Activated T-cell treated with anti-CD3 and anti-CD28 coated beads, Interleukin-2, amount 50 U/mL, for 4 hours (primary cell): ENCODE data around the gene TMEM59L. TPM values are rescaled to one million over a fixed set of nuclear protein-coding genes. Genes with fewer than 3 reads are reported as not detected.

Experiments used
- ATAC-seq, 2 donors: fragments of 200-7000 bp; cut with Tn5 transposase; one replicate each; pipeline ENCODE4 v1.10.0; 2021
- DNase-seq: peaks from one replicate; pipeline ENCODE4 v3.0.0-alpha.2; 2020
- H3K27me3 Mint-ChIP-seq: one replicate; pipeline ENCODE4 v1.8.0; 2021; ENCODE audit warnings: low read depth, mixed read lengths
- H3K36me3 Mint-ChIP-seq: one replicate; pipeline ENCODE4 v1.8.0; 2022; ENCODE audit warnings: mixed read lengths; ENCODE audit not compliant: insufficient read depth
- H3K4me1 Mint-ChIP-seq: one replicate; pipeline ENCODE4 v1.8.0; 2021; ENCODE audit warnings: low read depth, mixed read lengths
- H3K4me3 Mint-ChIP-seq: one replicate; pipeline ENCODE4 v1.8.0; 2021; ENCODE audit warnings: mild to moderate bottlenecking, moderate library complexity, mixed read lengths
- H3K9me3 Mint-ChIP-seq: one replicate; pipeline ENCODE4 v1.8.0; 2021; ENCODE audit warnings: mixed read lengths
- total RNA-seq, 3 donors: library from RNA; stranded (reverse); gene quantifications; one replicate each; pipeline ENCODE4 v1.2.1, GENCODE V29; 2021

Gene TMEM59L
- not detected for total RNA-seq

- Mint-ChIP-seq H3K9me3 (no peaks in the 10 kb centered on the region), H3K4me1 (peaks cover 20% of the 10 kb centered on the region), H3K27me3 (peaks cover 74% of the 10 kb centered on the region), H3K4me3 (peak within 1 kb of the TSS; percentile 66), H3K36me3 (no peaks in the 10 kb centered on the region)
- ATAC-seq, result peak; percentile 68 to 71
- peak; percentile 43 for DNase-seq
Observed at GRCh38 chr19:18612772-18613588, at the start of gene TMEM59L. TMEM59L (plus strand) TSS chr19:18612870; CDS start chr19:18612959, 89 bp downstream.

GRCh38 chr19:18566953-18567352, 45.7 kb upstream of the TMEM59L start:
- H3K9me3 Mint-ChIP-seq, result no peaks in the 10 kb centered on the region
- DNase-seq, result no peak
- H3K4me1 Mint-ChIP-seq, result peaks cover 6% of the 10 kb centered on the region
- H3K4me3 Mint-ChIP-seq, result no peak overlapping the region
- no peak for ATAC-seq
- H3K36me3 Mint-ChIP-seq, result peaks cover 28% of the 10 kb centered on the region
- H3K27me3 Mint-ChIP-seq, result no peaks in the 10 kb centered on the region

- Mint-ChIP-seq H3K4me3 (no peak overlapping the region), H3K4me1 (peaks cover 16% of the 10 kb centered on the region), H3K36me3 (peaks cover 31% of the 10 kb centered on the region), H3K27me3 (no peaks in the 10 kb centered on the region), H3K9me3 (no peaks in the 10 kb centered on the region)
- ATAC-seq, result no peak
- no peak for DNase-seq
Observed at GRCh38 chr19:18568367-18568766, 44.3 kb upstream of the TMEM59L start.

GRCh38 chr19:18571564-18572344, 40.9 kb upstream of the TMEM59L start, which contains the start of gene UBA52:
UBA52 (plus strand) TSS chr19:18571857; CDS start chr19:18573301, 1,444 bp downstream.
- ATAC-seq (peak; percentile 93 to 95), DNase-seq (peak; percentile 99)
- Mint-ChIP-seq H3K9me3 (no peaks in the 10 kb centered on the region), H3K36me3 (peaks cover 44% of the 10 kb centered on the region), H3K27me3 (no peaks in the 10 kb centered on the region), H3K4me3 (peak within 1 kb of the TSS; percentile 98), H3K4me1 (peaks cover 25% of the 10 kb centered on the region)

- peak overlapping the region; percentile 6 for H3K4me3 Mint-ChIP-seq
- no peaks in the 10 kb centered on the region for H3K27me3 Mint-ChIP-seq
- no peak for DNase-seq
- no peak for ATAC-seq
- peaks cover 36% of the 10 kb centered on the region for H3K36me3 Mint-ChIP-seq
- H3K9me3 Mint-ChIP-seq, result no peaks in the 10 kb centered on the region
- H3K4me1 Mint-ChIP-seq, result peaks cover 25% of the 10 kb centered on the region
Observed at GRCh38 chr19:18574691-18575291, 37.9 kb upstream of the TMEM59L start.

GRCh38 chr19:18576383-18576782, 36.3 kb upstream of the TMEM59L start:
- peaks cover 22% of the 10 kb centered on the region for H3K4me1 Mint-ChIP-seq

GRCh38 chr19:18577365-18577914, 35.2 kb upstream of the TMEM59L start:
- DNase-seq, result no peak
- Mint-ChIP-seq H3K4me3 (no peak overlapping the region), H3K27me3 (no peaks in the 10 kb centered on the region), H3K36me3 (peaks cover 34% of the 10 kb centered on the region), H3K9me3 (no peaks in the 10 kb centered on the region), H3K4me1 (peaks cover 18% of the 10 kb centered on the region)
- ATAC-seq, result no peak

More at GRCh38 chr19:18576383-18576782, 36.3 kb upstream of the TMEM59L start:
- H3K9me3 Mint-ChIP-seq, result no peaks in the 10 kb centered on the region
- no peak for DNase-seq
- no peak overlapping the region for H3K4me3 Mint-ChIP-seq
- ATAC-seq, result no peak
- H3K27me3 Mint-ChIP-seq, result no peaks in the 10 kb centered on the region
- H3K36me3 Mint-ChIP-seq, result peaks cover 34% of the 10 kb centered on the region

GRCh38 chr19:18580311-18580710, 32.4 kb upstream of the TMEM59L start:
- ATAC-seq, result no peak
- DNase-seq, result no peak
- H3K4me1 Mint-ChIP-seq, result peaks cover under 1% of the 10 kb centered on the region
- peaks cover 7% of the 10 kb centered on the region for H3K36me3 Mint-ChIP-seq
- no peaks in the 10 kb centered on the region for H3K9me3 Mint-ChIP-seq
- no peak overlapping the region for H3K4me3 Mint-ChIP-seq
- H3K27me3 Mint-ChIP-seq, result no peaks in the 10 kb centered on the region

- Mint-ChIP-seq H3K27me3 (no peaks in the 10 kb centered on the region), H3K36me3 (peaks cover 11% of the 10 kb centered on the region), H3K4me1 (peaks cover 30% of the 10 kb centered on the region), H3K4me3 (no peak overlapping the region), H3K9me3 (no peaks in the 10 kb centered on the region)
- ATAC-seq (no peak), DNase-seq (no peak)
Observed at GRCh38 chr19:18586306-18586705, 26.4 kb upstream of the TMEM59L start.

- no peaks in the 10 kb centered on the region for H3K27me3 Mint-ChIP-seq
- H3K36me3 Mint-ChIP-seq, result peaks cover 11% of the 10 kb centered on the region
- H3K4me3 Mint-ChIP-seq, result peak overlapping the region; percentile 85
- no peaks in the 10 kb centered on the region for H3K9me3 Mint-ChIP-seq
- ATAC-seq (no peak), DNase-seq (no peak)
- H3K4me1 Mint-ChIP-seq, result peaks cover 30% of the 10 kb centered on the region
Observed at GRCh38 chr19:18587561-18587960, 25.1 kb upstream of the TMEM59L start.

GRCh38 chr19:18587962-18588610, 24.6 kb upstream of the TMEM59L start:
- Mint-ChIP-seq H3K27me3 (no peaks in the 10 kb centered on the region), H3K9me3 (no peaks in the 10 kb centered on the region), H3K4me3 (peak overlapping the region; percentile 85), H3K36me3 (peaks cover 11% of the 10 kb centered on the region), H3K4me1 (peaks cover 30% of the 10 kb centered on the region)
- no peak for DNase-seq
- peak; percentile 2 to 8 for ATAC-seq

- Mint-ChIP-seq H3K27me3 (no peaks in the 10 kb centered on the region), H3K9me3 (no peaks in the 10 kb centered on the region), H3K4me1 (peaks cover 34% of the 10 kb centered on the region), H3K36me3 (peaks cover 11% of the 10 kb centered on the region), H3K4me3 (peak within 1 kb of the TSS; percentile 85)
- DNase-seq (peak; percentile 86), ATAC-seq (peak; percentile 86 to 87)
Observed at GRCh38 chr19:18588611-18589379, 23.9 kb upstream of the TMEM59L start, which contains the start of gene REX1BD. REX1BD (plus strand) TSS chr19:18588798; CDS start chr19:18588802, 4 bp downstream.
